ENCODE data around the gene CEBPB. TPM values are rescaled to one million over a fixed set of nuclear protein-coding genes. Genes with fewer than 3 reads are reported as not detected.

Gene CEBPB
- total RNA-seq, 1 experiment from 2014 or later: 22.6 TPM

DNA sequence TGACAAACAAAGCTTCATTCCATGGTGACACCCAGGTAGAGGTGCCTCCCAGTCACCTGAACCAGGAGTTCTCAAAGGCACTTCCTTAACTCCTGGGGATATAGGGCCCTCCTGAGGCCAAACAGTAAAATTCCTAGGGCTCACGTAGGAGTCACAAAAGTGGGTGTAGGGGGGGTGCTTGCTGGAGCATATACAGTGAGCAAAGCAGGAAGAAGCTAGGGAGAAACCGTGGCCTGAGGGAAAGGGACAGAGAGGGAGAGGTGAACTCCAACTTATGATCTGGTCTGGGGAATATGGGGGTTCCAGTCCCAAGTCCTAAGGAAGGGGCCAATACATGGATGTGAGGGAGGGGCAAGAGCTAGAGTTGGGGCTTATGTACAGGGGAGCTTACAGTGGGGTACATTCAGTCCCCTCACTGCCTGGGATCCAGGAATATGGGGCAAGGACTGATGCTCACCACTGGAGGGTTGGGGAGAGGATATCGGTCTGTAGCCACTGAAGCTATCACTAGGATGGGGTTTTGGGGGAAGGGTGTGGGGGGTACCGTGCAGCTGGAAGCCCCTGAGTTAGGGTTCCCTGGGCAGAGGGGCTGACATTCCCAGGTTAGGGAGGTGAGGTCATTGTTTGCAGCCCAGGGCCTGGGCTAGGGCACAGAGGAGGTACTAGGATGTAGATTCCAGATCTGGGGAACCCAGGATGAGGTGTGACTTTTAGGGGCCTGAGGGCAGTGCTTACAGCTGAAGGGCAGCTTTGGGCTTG is 38.1 kb upstream of the CEBPB start:
- Histone ChIP-seq H4K91ac (ENCODE audit: insufficient read length, low read depth, low read length) (no peak overlapping the region), H2BK20ac (ENCODE audit: low read depth, low read length, poor library complexity, severe bottlenecking) (no peak overlapping the region)
- peaks cover 15 to 27% (median 26%) of the 10 kb centered on the region in 3 experiments; a peak in 6 of 7 replicates for H3K36me3 Mint-ChIP-seq (ENCODE audit: insufficient read depth in 1 of 3, low read depth in 3 of 3)

More for the DNA sequence above, 38.1 kb upstream of the CEBPB start:
- H3K27me3 ChIP-seq (ENCODE audit: insufficient read depth, low read length): no peaks in the 10 kb centered on the region; the same call in 1 of the 2 replicates
- no peak overlapping the region for H2BK15ac ChIP-seq (ENCODE audit: low read depth, low read length)
- H2BK5ac ChIP-seq (ENCODE audit: insufficient read length, low read length): no peak overlapping the region
- no peak overlapping the region for H3K18ac ChIP-seq (ENCODE audit: insufficient read length, low read depth, low read length)
- peaks cover 5% of the 10 kb centered on the region for H3K79me1 ChIP-seq (ENCODE audit: insufficient read depth, low read depth, low read length, poor library complexity, severe bottlenecking)
- no peak for DNase-seq
- Mint-ChIP-seq H3K27me3 (ENCODE audit: low read depth) (peaks cover 15% of the 10 kb centered on the region), H3K4me1 (peaks cover 32 to 44% of the 10 kb centered on the region in 2 experiments), H3K4me3 (peak overlapping the region; percentile 81), H3K9me3 (no peaks in the 10 kb centered on the region), H3K27ac (peak overlapping the region in 1 of 3 experiments; percentile 79; a peak in 2 of 7 replicates)
- peaks cover 8% of the 10 kb centered on the region for H3K23me2 ChIP-seq (ENCODE audit: insufficient read length, low read depth, low read length, poor library complexity, severe bottlenecking)
- H3K4me2 ChIP-seq (ENCODE audit: insufficient read depth, insufficient read length, low read length): peak overlapping the region; percentile 87
- no CpG with 5 or more reads among the region's 4 CpGs for WGBS (ENCODE audit: extremely low coverage, insufficient read length, low lambda C conversion rate)
- H3K27ac ChIP-seq (ENCODE audit: insufficient read length, low read depth, low read length): no peak overlapping the region
- no peak overlapping the region for H2AK5ac ChIP-seq (ENCODE audit: insufficient read length, low read length)
- no peaks in the 10 kb centered on the region for H4K20me1 ChIP-seq (ENCODE audit: control insufficient read depth, insufficient read depth, insufficient read length)
- peak; percentile 46; the same call in 2 of the 3 replicates for TF ChIP-seq CTCF (conservative IDR thresholded peaks at IDR 0.05)
- no peaks in the 10 kb centered on the region for H3K9me3 ChIP-seq (ENCODE audit: control insufficient read depth, low read depth, low read length)
- no peak overlapping the region for H3K4ac ChIP-seq (ENCODE audit: low read depth, low read length)
- peak overlapping the region; percentile 7 for H2BK12ac ChIP-seq (ENCODE audit: insufficient read length, low read depth, low read length)
- H3K23ac ChIP-seq (ENCODE audit: insufficient read length, low read depth, low read length): no peak overlapping the region
- H3K14ac ChIP-seq (ENCODE audit: insufficient read depth, low read length): no peak overlapping the region; the same call in 1 of the 2 replicates
- H4K5ac ChIP-seq (ENCODE audit: insufficient read length, low read depth, low read length): no peak overlapping the region
- H3T11ph ChIP-seq (ENCODE audit: low read length): no peak overlapping the region
- no peak overlapping the region for H2AFZ ChIP-seq (ENCODE audit: low read length)
- H3K56ac ChIP-seq (ENCODE audit: insufficient read length, low read depth, low read length): no peak overlapping the region
- no peak overlapping the region for H2BK120ac ChIP-seq (ENCODE audit: low read depth, low read length, poor library complexity, severe bottlenecking)
- peaks cover 7% of the 10 kb centered on the region; the same call in 1 of the 2 replicates for H3K79me2 ChIP-seq (ENCODE audit: insufficient read depth, low read length)
- H4K8ac ChIP-seq (replicated peaks; ENCODE audit: insufficient read length, low read depth, low read length): no peak overlapping the region
- H3K4me1 ChIP-seq (ENCODE audit: insufficient read depth, low read length): peaks cover 13% of the 10 kb centered on the region; the same call in 1 of the 2 replicates
- H3K9ac ChIP-seq (ENCODE audit: extremely low read depth, insufficient read length, low read length): peak overlapping the region; percentile 44
